ENCODE data around the gene MAGEF1.

The MAGEF1 gene

DNA sequence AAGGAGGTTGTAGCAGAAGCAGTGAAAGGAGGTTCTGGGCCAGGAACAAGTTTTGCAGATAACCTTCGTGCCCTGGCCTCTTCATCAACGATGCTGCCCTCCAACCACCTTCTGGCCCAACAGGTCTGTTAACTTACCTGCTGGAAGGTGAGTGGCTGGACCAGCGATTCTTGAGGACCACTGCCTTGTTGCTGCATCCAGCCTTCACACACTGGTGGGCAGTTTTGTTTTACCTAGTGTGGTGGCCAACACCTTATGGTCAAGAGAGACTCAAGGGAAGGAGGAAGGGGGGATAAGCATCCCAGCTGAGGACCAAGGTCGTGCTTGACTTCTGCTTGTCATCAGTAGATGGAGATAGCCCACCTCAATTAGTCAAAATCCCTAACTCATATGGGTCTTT is 7.8 kb upstream of the MAGEF1 start:
- DNase-seq = no peak

DNA sequence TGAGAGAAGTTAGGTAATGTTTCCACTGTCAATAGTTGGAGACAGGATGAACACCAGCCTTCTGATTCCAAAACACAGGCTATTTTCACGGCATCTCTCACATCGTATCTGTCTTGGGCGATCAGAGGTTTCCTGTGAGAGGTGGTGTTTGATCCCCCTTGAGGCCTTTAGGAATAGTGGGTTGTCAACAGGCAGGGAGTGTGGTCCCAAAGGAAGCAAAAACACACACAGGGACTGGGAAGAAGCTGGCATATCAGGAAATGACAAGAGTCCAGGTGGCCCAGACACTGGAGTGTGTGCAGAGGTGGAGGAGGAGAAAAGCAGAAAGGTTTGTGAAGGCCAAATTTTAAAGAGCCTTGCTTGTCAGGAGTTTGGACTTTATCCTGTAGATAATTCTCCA is 6.6 kb upstream of the MAGEF1 start:
- DNase-seq = no peak

DNA sequence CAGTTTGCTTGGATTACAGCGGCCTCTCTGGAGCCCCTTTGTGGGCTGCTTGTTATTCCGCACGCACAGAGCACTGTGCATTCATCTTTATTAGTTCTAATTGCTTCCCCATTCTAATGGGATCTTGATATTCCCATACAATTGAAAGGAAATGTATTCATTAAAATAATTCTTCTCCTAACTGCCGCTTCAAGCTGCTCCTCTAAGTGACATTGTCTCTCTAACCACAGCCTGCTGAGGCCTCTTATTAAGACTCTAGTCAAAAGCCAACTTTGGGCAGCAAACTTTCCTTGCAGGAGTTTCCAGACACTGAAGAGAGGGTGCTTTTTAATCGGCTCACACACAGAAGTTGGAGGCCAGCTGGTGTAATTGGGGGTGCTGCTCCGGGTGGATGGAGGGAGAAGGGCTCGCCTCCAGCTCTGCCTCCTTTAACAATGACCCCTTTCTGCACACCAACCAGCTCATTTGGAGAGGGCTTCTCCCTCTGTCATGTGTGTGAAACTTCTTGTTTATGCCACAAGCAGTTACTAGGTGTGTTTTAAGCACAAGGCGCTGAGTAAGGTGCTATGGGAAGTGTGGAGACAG is 5.6 kb upstream of the MAGEF1 start:
- no peak for DNase-seq

DNA sequence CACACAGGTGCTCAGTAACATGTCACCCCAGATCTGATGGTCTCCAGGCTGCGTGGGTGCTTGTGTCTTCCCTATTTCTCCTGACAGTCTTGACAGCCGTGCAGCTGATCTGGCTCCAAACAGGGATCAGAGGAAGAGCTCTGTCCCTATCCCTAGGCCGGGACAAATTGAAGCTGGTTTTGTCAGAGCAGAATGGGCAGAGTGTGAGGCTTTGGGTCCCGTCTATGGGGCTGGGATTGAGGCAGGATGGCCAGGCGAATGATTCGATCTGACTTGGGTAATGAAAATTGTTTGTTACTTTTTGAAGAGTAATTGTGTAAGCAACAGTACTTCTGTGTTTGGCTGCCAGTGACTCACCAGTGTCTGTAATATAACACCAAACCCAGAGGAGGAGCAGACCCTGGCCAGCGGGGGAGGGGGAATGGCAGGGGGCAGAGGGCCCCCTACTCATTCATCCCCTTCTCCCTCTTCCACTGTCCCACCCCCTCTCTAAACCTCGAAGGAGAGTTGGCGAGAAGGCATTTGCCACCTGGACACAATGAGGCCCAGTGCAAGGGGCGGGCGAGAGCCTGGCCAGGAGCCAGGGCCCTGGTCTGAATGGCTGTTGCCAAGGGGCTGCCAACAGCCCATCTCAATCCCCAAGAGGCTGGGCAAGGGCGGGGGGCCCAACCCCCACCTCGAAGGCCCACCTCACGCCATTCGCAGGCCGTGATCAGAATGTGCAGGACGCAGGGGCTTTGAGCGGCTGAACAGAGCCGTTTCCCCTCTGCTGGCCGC is 4.9 kb upstream of the MAGEF1 start:
- peak in 1 of 2 experiments; percentile 3 for DNase-seq

DNA sequence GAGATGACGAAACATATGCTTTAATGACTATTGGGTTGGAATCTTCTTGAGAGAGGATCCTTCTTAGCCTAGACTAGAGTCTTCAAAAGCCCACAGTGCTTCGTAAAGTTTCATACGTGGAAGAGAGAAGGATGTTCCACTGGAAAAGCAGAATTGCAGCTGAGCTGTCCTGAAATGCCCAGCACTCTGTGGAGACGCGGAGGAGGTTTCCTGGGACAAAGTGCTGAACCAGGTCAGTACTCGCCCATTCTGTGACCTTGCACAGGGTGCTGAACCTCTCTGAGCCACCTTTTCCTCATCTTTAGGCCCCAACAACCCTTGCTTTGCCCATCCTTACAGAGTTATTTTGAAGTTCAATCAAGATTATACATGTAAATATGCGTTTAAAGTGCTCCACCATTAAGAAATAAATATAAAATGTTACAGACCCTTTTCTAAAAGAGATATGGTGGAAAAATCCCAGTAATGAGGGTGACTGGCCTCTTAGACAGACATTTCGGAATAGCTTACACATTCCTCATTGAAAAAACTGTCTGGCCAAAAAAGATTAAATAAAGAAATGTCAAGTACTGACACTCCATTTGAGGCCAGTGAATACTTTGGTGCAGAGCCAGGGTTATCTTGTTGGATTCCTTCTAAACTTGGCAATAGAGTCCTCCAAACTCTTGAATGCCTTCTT is 4.2 kb upstream of the MAGEF1 start:
- no peak for DNase-seq

DNA sequence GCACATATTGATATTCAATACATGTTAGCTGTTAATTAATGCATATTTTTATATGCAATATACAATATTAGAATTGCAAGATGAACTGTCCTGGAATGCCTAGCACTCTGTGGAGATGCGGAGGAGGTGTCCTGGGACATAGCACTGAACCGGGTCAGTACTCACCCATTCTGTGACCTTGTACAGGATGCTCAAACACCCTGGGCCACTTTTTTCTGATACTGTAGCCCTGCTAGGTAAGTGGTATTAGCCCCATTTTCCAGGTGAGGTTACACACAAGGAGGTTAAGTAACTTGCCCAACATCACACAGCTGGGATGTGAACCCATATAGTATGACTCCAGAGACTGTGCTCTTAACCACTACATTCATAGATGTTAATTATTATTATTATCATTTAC is 1.7 kb upstream of the MAGEF1 start:
- no peak for DNase-seq

DNA sequence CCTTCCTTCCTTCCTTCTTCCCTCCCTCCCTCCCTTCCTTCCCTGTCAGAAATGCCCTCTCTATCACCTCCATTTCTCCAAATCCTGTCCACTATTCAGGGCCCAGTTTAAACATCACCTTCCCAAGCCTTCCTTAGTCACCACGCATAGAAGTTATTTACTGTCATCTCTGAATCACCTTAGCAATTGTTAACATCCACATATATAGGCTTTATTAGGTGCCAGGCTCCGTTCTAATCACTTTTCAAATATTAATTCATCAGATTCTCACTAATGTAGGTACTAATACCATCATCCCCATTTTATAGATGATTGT is 1.1 kb upstream of the MAGEF1 start:
- no peak for DNase-seq

DNA sequence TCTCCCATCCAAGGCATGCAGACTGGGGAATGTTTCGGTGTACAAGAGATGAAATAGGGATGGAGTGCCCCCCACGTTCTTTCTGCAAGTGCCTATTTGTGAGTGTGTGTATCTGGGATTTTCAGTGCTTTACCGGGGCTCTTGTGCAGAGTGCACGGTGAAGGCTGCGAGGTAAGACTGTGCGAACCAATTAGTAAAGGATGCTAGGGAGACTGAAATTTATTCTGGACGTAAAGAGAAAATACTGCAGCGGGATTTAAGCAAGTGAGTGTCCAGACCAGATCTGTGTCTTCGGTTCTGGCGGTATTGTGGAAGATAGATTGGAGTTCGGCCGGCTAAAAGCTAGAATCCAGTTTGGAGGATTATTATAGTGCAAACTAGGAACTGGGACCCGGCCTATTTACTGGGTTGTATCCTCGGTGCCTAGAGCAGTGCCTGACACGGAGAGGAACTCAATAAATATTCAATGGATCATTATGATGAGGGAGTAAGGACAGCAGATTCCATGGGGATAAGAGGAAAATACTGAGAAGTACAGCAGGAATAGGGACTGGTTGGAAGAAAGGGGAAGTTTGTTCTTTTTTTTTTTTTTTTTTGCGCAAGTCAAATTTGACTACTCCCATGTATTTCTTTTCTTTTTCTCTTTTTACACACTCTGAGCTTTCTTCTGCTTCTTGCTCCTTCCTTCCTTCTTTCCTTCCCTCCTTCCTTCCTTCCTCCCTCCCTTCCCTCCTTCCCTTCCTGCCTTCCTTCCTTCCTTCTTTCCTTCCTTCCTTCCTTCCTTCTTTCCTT is 580 bp upstream of the MAGEF1 start:
- peak; percentile 37 to 59 for DNase-seq

DNA sequence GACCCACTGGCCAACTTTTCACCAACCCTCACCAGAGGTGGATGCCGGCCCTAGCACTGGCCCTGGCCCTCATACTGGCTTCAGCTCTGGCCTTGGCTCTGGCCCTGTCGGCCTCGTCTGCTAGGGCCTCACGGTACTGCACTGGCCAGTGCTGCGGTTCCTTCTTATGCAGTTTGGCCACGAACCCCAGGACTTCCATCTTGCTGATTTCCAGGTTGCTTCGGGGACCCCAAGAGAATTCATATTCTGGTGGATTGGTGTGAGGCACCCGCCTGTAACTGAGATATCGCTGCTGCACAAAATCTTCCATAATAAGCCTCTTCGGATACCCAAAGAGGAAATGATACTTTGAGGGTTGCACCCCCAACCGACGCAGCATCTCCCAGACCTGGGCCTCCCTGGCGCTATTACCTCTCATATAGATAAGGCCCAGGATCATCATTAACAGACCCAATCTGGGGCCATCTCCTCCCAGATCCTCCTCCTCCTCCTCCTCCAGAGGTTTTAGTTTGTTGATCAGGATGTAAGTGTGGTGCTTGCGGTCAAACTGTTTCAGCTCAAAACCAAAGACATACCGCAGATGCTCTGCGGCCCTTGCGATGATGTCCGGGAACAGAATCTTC is 883 bp downstream of the MAGEF1 start:
- peak; percentile 30 to 51 for DNase-seq

DNA sequence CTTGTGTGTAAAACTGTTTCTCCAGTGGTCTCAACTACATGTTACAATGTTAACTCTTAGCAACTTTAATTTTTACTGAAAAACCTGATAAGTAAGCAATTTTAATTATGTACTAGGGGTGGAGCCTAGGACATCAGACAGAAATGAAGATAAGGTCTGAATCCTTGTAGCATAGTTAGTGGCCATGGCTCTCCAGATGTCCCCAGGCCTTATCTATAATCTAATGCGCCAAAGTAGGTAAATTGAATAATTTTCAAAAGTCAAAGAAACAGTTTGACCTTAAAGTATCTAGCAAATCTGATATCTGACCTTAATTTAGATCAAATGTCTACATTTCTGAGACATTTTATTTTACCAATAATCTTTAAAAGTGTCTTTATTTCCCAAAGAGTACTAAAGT is 8.2 kb downstream of the MAGEF1 start:
- DNase-seq = no peak

DNA sequence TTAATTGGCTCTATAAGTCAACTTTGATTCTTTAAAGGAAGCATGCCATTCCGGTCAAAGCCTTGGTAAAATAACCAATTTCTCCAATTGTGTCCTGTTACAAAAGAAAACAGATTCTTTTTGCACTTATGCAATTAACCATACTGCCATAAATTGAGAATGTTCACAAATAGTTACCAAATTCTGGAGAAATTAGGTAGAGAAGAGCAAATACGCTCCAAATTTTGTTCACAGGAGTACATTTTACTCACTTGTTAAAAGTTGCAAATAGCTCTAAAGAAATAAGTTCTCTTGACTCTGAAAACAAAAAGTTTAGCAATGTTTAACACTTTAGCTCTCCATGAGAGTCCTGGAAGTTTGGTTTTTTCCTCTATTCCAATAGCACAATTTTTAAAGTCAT is 11.1 kb downstream of the MAGEF1 start:
- no peak for DNase-seq

DNA sequence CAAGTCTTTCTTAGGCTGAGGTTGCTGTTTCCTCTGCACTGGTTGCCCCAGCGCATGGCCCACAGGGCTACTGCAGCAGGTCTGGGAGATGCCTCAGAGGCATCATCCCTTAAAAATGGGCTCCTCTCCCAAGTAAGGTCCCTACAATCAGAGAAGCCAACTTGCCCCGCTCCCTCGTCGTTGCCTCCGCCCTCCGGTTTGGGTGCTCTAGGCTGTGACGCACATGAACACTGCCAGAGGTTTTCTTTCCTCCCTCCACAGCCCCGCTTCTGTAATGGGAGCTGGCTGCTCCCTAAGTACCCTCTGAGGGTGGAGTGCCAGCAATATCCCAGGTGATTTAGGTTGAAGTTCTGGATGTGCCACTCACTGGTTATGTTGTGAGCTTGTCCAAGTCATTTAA is 14.0 kb downstream of the MAGEF1 start:
- no peak for DNase-seq

DNA sequence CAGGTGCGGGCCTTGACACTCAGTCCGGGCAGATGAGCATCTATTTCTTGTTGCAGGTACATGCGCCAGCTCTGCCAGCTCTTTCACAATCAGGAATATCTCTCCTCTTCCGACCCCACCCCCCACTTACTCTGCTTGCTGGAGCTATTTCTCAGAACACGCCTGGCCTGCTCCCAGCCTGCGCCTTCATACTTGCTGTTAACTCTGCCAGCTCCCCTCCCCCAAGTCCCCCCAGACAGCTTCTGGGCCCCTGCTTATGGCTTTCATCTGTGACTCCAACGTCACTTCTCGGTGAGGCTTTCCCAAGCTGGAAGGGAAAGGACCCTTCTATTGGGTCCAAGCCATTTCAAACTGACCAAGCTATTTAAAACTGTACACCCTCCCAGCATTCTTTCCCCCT is 15.2 kb downstream of the MAGEF1 start:
- DNase-seq = no peak

DNA sequence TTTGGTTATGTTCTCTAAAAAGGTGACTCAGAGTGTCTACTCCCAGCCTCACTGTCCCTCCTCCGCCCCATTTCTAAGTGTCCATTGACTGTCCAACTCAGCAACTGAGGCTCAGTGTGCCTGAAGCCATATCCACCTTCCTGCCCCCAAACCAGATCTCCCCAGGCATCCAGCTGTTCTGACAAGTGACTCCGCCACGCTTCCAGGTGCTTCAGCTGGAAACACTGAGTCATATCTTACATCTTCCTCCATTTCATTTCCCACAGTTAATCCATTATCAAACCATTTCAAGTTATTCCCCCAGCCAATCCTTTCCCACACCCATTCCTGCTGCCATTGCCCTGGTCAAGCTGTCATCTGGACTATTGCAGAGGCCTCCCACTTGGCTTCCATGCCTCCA is 17.1 kb downstream of the MAGEF1 start:
- no peak for DNase-seq

DNA sequence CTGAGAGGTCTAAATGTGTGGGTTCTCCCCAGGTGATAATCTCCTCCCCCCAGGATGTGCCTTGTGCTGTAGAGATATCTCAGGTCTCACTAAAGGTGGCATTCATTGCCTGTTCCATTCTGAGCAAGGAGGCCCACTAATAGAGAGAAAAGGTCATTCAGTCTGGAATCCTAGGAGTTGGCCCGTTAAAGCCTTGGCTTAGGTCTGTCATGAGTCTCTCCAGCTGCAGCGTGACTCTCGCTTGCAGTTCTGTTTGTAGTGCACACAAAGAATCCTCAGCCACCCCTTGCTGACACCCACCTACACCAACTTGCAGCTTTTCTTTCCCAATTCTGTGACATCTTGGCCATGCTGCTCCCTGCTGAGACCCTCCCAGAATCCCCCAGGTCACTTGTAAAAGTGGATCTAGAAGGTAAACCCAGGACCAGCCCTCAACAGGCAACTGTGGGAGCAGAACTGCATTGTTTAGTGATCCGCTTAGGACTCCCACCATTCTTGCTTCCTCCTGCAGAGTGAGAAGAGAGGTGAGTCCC is 17.7 kb downstream of the MAGEF1 start:
- DNase-seq = no peak

DNA sequence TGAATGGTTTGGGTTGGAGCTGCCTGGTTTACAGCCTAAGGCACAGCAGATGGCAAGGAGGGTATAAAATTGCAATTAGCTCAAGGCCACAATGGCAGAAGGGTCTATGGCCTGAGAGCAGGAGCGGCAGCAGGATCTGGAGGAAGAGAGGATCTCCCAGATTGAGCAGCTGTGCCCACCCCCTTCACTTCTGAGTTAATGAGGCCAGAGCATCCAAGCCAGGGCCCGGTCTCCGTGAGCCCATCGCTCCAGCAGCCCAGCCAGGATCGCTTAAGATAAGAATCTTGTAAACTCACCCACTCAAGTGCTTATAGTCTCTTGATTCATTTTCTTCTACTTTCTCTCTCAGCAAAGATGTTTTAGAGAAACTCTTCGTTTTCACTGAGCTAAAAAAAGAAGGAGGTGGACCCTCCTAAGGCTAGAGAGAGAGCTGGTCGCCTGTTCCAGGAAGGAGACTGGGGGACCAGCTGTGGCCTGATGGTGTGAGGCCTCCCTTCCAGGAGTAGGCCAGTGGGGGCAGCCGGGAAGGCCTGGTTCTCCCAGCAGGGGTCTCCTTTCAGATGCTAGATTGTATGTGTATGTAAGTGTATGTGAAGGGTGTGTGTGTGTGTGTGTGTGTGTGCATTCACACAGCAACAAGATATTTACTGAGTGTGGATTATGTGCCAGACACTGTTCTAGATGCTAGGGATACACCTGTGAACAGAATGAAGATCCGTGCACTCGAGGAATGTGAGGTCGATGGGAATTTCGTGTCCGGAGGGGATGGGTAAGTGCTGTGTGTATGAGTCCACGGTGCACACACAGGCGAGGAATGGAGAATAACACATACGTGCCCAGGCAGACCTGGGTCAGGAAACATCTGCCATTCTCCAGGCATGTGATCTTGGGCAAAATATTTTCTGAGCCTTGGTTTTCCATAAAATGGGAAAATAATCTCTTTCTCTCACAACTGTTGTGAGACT is 18.6 kb downstream of the MAGEF1 start:
- DNase-seq = no peak

DNA sequence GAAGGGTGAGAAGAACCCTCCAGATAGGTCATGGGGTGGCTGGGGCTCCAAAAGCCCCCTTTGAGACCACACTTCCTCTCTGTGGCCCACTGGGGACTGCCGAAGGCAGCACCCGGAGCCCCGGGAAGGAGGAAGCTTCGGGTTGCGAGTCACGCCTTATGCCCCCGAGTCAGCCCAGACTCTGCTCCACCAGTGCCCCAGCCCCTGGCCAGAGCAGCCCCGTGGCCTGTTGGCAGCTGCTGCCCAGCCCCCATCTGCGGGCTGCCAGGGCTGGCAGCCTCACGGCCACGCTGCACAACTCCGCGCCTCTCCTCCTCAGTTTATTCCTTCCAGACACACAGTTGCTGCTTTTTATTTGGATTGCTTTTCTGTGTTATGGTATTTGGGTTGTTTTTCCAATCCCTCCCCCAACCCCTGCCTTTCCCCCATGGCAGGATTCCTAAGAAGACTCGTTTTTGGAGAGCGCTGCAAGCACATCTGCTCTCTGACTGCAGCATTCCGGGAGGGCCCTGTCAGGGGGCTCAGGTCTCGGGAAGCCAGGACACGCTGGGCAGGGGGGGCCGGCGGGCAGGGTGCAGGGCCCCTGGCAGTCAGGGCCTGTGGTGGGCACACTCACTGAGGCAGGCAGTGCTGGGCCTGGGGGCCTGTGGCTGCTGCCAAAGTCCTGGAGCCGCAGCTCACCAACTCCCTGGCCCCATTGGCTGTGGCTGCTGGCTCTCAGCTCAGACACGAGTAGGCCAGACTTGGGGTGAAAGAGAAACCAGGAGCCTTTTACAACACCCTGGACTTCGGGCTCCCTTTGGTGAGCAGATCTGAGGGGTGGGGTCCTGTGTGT is 20.2 kb downstream of the MAGEF1 start:
- peak; percentile 36 to 39 for DNase-seq

DNA sequence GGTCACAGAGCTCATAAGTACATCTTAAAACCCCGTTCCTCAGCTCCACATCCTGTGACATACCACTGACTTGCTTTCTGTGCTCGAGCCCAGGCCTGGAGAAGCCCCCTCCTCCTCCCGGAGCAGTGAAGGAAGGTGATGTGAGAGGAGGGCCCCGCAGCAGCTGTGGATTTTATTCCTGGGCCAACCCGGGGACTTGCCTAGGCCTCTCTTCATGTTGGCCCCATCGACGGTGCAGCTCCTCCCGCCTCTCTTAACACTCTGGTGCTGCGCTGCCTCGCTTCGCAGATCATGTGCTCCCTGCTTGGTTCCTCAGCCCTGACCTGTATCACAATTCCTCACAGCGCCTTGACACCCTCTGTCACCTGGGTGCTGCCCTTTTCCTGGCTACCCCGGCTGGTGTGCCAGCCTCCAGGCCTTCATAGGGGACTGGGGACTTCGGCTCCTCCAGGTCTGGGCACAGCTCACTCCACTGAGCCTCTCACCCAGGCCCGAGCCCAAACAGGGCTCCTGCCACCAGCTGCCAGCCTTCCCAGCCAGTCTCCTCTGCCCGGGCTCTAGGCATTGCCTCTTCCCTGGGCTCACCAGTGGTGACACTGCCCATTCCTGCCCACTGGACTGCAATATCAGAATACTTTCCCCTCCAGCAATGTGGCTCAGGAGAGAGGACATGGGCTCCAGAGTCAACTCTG is 21.5 kb downstream of the MAGEF1 start:
- DNase-seq = no peak

DNA sequence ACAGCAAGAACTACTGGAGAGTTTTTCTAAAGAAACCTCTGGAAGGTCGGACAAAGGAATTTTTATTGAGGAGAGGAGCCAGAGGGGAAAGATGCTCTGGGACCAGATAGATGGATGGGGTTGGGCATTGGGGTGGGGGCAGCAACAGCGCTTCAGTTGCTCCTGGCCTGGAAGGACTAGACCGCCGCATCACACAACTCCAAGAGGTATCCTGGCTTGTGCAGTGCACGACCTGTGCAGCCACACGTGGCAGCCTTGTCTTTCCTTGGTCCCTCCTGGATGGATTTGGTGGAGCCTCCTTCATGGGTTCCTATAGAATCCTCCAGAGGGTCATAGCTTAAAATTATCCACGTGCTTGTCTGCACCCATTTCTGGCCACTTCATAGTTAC is 23.0 kb downstream of the MAGEF1 start:
- DNase-seq = no peak

DNA sequence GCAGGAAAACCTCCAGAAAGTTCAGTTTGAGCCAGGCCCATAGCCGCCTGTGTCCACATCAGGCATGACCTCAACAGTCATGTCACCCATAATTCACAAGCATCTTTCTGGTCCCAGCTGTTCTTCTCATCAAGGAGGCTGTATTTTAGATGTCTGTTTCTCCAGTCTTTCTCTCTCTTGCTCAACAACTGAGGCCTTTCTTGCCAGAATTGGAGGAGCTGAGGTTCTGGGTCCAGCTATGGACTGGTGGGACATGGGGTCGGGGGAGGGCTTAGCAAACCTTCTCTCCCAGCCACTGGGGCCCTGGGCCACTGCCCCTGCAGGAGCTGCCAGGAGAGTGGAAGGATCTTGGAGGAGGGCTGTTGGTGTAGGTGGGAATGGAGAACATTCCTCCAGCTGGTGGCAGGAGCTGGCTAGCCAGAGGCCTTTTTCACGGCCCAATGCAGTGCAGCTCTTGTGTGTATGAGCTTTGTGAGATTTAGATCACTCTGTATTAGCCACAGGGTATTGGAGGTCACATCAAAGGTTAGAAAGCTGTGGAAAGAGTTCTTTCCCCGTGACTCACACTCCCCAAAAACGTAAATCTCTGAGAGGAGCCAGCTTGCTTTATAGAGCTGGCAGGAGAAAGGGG is 23.5 kb downstream of the MAGEF1 start:
- DNase-seq = no peak

Data from Kasumi-1 (cell line).